B cell (primary cell): ENCODE data around the gene CDHR3. TPM values are rescaled to one million over a fixed set of nuclear protein-coding genes. Genes with fewer than 3 reads are reported as not detected.
"Not testable (repeated sequence)": the region's sequence is repeated elsewhere in the genome, so short reads cannot be mapped to it uniquely, and the experiment has no call there.

Source experiments
- ATAC-seq: fragments of 200-7000 bp; cut with Tn5 transposase; one replicate; pipeline ENCODE4 v1.10.0; 2021; ENCODE audit warnings: low read depth, mild to moderate bottlenecking, moderate number of reproducible peaks, moderate library complexity
- CTCF ChIA-PET: fragments of 350-600 bp; sonication (Branson Sonifier 250); formaldehyde crosslinking; loops from one replicate; lab custom pipeline; 2021; ENCODE audit warnings: antibody characterized with exemption, inconsistent platforms; lab: Charles Lee
- POLR2A ChIA-PET: fragments of 350-600 bp; sonication (Branson Sonifier 250); formaldehyde crosslinking; loops from one replicate; lab custom pipeline; 2021; ENCODE audit warnings: antibody characterized with exemption; lab: Charles Lee
- DNase-seq: peaks from one replicate; pipeline ENCODE4 v3.0.0; 2013
- H2AFZ ChIP-seq: 2 replicates; pipeline ENCODE4 v1.6.1; 2012; ENCODE audit warnings: mild to moderate bottlenecking, low read depth, low read length; ENCODE audit not compliant: insufficient read depth, poor library complexity, severe bottlenecking
- H3K27ac ChIP-seq, 2 donors: 1 replicate in 1 of 2; 2 replicates in 1 of 2; pipeline ENCODE4 v1.5.1; 2012 to 2013; ENCODE audit warnings: low read length in 2 of 2, mild to moderate bottlenecking in 2 of 2, moderate library complexity in 1 of 2
- H3K27me3 ChIP-seq, 4 experiments: fragments of 200-600 bp in 1 of 4; sonication (generic) in 1 of 4; replicated peaks in 1 of 4; 1 replicate in 2 of 4; 2 replicates in 2 of 4; pipeline versions ENCODE4 v1.6.1 to v1.7.0; 2013 to 2016; ENCODE audit warnings: low read length in 3 of 4, mild to moderate bottlenecking in 2 of 4, mixed read lengths in 1 of 4, moderate library complexity in 1 of 4; ENCODE audit not compliant: insufficient read depth in 4 of 4, control insufficient read depth in 3 of 4; ENCODE audit errors: control extremely low read depth in 1 of 4
- H3K36me3 ChIP-seq, 2 experiments: replicated peaks in 1 of 2; 1 replicate in 1 of 2; 2 replicates in 1 of 2; pipeline versions ENCODE4 v1.6.1 to v1.7.1; 2013; ENCODE audit warnings: low read length in 1 of 2; ENCODE audit not compliant: insufficient read depth in 2 of 2, control insufficient read depth in 1 of 2; ENCODE audit errors: control extremely low read depth in 1 of 2, extremely low read depth in 1 of 2
- H3K4me1 ChIP-seq, 2 donors: fragments of 200-600 bp in 1 of 2; sonication (generic) in 1 of 2; 1 replicate in 1 of 2; 2 replicates in 1 of 2; pipeline versions ENCODE4 v1.5.1 to v1.6.1; 2013 to 2017; ENCODE audit warnings: low read length in 2 of 2; ENCODE audit not compliant: control insufficient read depth in 2 of 2, insufficient read depth in 2 of 2
- H3K4me2 ChIP-seq: replicated peaks from 2 replicates; pipeline ENCODE3; 2012; ENCODE audit warnings: mild to moderate bottlenecking, low read depth, low read length; ENCODE audit not compliant: poor library complexity, severe bottlenecking
- H3K4me3 ChIP-seq, 5 experiments: fragments of 200-600 bp in 1 of 5; sonication (generic) in 1 of 5; 1 replicate in 3 of 5; 2 replicates in 2 of 5; pipeline versions ENCODE4 v1.5.1 to v1.7.0; 2011 to 2016; ENCODE audit warnings: low read length in 4 of 5, mild to moderate bottlenecking in 4 of 5, low read depth in 2 of 5, control low read depth in 1 of 5, moderate library complexity in 1 of 5; ENCODE audit not compliant: insufficient read depth in 1 of 5; ENCODE audit errors: control extremely low read depth in 1 of 5, extremely low read depth in 1 of 5
- H3K79me2 ChIP-seq: fragments of 200-600 bp; sonication (generic); one replicate; pipeline ENCODE4 v1.6.0; 2016; ENCODE audit warnings: low read length; ENCODE audit not compliant: control insufficient read depth, insufficient read depth
- H3K9ac ChIP-seq: fragments of 200-600 bp; sonication (generic); 2 replicates; pipeline ENCODE4 v1.6.1; 2017; ENCODE audit warnings: mild to moderate bottlenecking, low read length, moderate library complexity
- H3K9me3 ChIP-seq, 3 donors: one replicate each; pipeline versions ENCODE4 v1.6.1 to v1.7.1; 2013; ENCODE audit warnings: low read length in 2 of 3; ENCODE audit not compliant: control insufficient read depth in 2 of 3, insufficient read depth in 1 of 3; ENCODE audit errors: control extremely low read depth in 1 of 3
- H4K20me1 ChIP-seq: 2 replicates; pipeline ENCODE4 v1.6.0; 2012; ENCODE audit warnings: mild to moderate bottlenecking, low read length; ENCODE audit not compliant: insufficient read depth, control insufficient read depth, poor library complexity, severe bottlenecking
- H3K27ac Mint-ChIP-seq: one replicate; pipeline ENCODE4 v1.8.0; 2021; ENCODE audit warnings: mixed read lengths
- H3K27me3 Mint-ChIP-seq: one replicate; pipeline ENCODE4 v1.8.0; 2021; ENCODE audit warnings: mixed read lengths
- H3K4me1 Mint-ChIP-seq: one replicate; pipeline ENCODE4 v1.8.0; 2021; ENCODE audit warnings: mixed read lengths
- H3K4me3 Mint-ChIP-seq: one replicate; pipeline ENCODE4 v1.8.0; 2021; ENCODE audit warnings: mixed read lengths
- H3K9me3 Mint-ChIP-seq: one replicate; pipeline ENCODE4 v1.8.0; 2022; ENCODE audit warnings: mixed read lengths; ENCODE audit not compliant: insufficient read depth
- EZH2 ChIP-seq: IDR thresholded peaks from 2 replicates; pipeline ENCODE4 v1.6.1; 2012; ENCODE audit warnings: borderline replicate concordance, low read depth, mild to moderate bottlenecking, moderate library complexity, low read length; ENCODE audit not compliant: insufficient read depth, poor library complexity, severe bottlenecking
- WGBS: methylation state at CpG from one replicate; pipeline ENCODE4 v1.1.5; 2013; ENCODE audit warnings: missing lambda C conversion rate; ENCODE audit not compliant: insufficient coverage; 5-methylcytosine and 5-hydroxymethylcytosine counted together
- intact Hi-C: fragments of 100-400 bp; cut with micrococcal nuclease; formaldehyde crosslinking; loops from one replicate; pipeline ENCODE4 v1.10.0; 2022
- polyA plus RNA-seq: library from polyadenylated mRNA; depleted of rRNA; stranded (reverse); fragments of >200 nt; gene quantifications from 2 replicates; pipeline ENCODE4 v1.2.3, GENCODE V29; 2012
- total RNA-seq, 2 donors: library from RNA; stranded (reverse); fragments of 120-200 nt in 1 of 2; gene quantifications; 1 replicate in 1 of 2; 2 replicates in 1 of 2; pipeline versions ENCODE4 v1.2.3 to v1.2.4, GENCODE V29; 2013 to 2022
- TF ChIP-seq, protein P1 (sequence below): fragments of 200-600 bp; IDR thresholded peaks from one replicate; pipeline ENCODE4 v1.8.0; 2022; ENCODE audit warnings: antibody characterized with exemption, mild to moderate bottlenecking

Gene CDHR3
- total and polyA plus RNA-seq, 2 donors (not counting 1 experiment from before 2014, with no cell fraction given) = 0.34 to 2.6 TPM

DNA sequence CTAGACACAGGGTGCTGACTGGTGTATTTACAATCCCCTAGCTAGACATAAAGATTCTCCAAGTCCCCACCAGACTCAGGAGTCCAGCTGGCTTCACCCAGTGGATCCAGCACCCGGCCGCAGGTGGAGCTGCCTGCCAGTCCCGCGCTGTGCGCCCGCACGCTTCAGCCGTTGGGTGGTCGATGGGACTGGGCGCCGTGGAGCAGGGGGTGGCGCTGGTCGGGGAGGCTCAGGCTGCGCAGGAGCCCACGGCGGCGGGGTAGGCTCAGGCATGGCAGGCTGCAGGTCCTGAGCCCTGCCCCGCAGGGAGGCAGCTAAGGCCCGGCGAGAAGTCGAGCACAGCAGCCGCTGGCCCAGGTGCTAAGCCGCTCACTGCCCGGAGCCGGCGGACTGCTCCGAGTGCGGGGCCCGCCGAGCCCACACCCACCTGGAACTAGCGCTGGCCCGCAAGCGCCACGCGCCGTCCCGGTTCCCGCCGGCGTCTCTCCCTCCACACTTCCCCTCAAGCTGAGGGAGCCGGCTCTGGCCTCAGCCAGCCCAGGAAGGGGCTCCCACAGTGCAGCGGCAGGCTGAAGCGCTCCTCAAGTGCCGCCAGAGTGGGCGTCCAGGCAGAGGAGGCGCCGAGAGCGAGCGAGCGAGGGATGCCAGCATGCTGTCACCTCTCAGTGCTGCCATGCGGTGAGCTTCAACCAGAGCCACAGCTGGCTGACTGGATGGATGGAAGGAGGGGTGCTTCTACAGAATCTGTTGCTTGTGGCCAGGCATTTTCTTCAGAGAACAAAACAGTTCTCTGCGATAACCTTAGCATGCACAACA is 7.2 kb upstream of the CDHR3 start:
- H3K9me3 Mint-ChIP-seq, H4K20me1 ChIP-seq, H3K79me2 ChIP-seq, H3K4me1 ChIP-seq, H2AFZ ChIP-seq, H3K27ac Mint-ChIP-seq, H3K27me3 Mint-ChIP-seq, H3K4me2 ChIP-seq, H3K4me1 Mint-ChIP-seq, DNase-seq, CTCF ChIA-PET, H3K27me3 ChIP-seq, intact Hi-C loops, H3K4me3 ChIP-seq, H3K36me3 ChIP-seq, ATAC-seq, H3K27ac ChIP-seq, H3K9ac ChIP-seq, H3K4me3 Mint-ChIP-seq, POLR2A ChIA-PET: not testable (repeated sequence)
- H3K9me3 ChIP-seq = peaks cover 0 to 18% (median 11%) of the 10 kb centered on the region in 3 donors
- WGBS = 83% methylated on average over 51 of the region's 52 CpGs

DNA sequence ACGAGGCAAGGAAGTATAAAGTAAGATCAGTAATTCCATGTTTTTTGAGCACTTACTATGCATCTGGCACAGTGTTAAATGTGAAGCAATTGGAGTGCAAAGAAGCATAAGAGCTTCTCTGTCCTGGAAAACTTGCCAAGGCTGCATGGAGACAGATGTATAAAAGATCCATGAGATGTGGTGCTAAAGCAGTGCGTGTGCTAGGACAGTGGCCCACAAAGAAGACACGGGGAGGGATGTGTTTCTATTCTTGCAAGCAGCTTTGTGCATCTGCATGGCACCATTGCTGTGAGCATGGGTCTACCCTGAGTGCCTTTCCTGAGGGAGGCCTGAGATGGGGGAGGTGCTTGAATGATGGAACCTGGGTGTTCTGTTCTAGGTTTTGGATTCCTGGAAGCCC is 5.1 kb upstream of the CDHR3 start:
- H3K36me3 ChIP-seq = no peaks in the 10 kb centered on the region

More for the DNA sequence above, 5.1 kb upstream of the CDHR3 start:
- Histone ChIP-seq H3K9ac (no peak overlapping the region), H3K27ac (no peak overlapping the region), H4K20me1 (no peaks in the 10 kb centered on the region), H3K79me2 (no peaks in the 10 kb centered on the region), H3K4me2 (no peak overlapping the region), H2AFZ (no peak overlapping the region), H3K4me1 (no peaks in the 10 kb centered on the region), H3K4me3 (no peak overlapping the region), H3K27me3 (no peaks in the 10 kb centered on the region), H3K9me3 (peaks cover 0 to 7% (median 0%) of the 10 kb centered on the region in 3 donors)
- intact Hi-C loops = no loop called here
- ATAC-seq = no peak
- ChIA-PET POLR2A (no interaction called here), CTCF (no interaction called here)
- Mint-ChIP-seq H3K4me1 (no peaks in the 10 kb centered on the region), H3K27ac (no peak overlapping the region), H3K27me3 (no peaks in the 10 kb centered on the region), H3K4me3 (no peak overlapping the region), H3K9me3 (no peaks in the 10 kb centered on the region)
- WGBS = 88% methylated on average over 3 of the region's 3 CpGs
- no peak for TF ChIP-seq EZH2
- TF ChIP-seq, protein P1, sequence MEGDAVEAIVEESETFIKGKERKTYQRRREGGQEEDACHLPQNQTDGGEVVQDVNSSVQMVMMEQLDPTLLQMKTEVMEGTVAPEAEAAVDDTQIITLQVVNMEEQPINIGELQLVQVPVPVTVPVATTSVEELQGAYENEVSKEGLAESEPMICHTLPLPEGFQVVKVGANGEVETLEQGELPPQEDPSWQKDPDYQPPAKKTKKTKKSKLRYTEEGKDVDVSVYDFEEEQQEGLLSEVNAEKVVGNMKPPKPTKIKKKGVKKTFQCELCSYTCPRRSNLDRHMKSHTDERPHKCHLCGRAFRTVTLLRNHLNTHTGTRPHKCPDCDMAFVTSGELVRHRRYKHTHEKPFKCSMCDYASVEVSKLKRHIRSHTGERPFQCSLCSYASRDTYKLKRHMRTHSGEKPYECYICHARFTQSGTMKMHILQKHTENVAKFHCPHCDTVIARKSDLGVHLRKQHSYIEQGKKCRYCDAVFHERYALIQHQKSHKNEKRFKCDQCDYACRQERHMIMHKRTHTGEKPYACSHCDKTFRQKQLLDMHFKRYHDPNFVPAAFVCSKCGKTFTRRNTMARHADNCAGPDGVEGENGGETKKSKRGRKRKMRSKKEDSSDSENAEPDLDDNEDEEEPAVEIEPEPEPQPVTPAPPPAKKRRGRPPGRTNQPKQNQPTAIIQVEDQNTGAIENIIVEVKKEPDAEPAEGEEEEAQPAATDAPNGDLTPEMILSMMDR = no peak
- no peak for DNase-seq
